ENCODE data around the gene CAMK1D. TPM values are rescaled to one million over a fixed set of nuclear protein-coding genes. Genes with fewer than 3 reads are reported as not detected.
A peak's percentile ranks its signal among the peaks of the same experiment; 100 is the strongest.

CAMK1D gene
- total RNA-seq, 1 experiment from 2014 or later = 6.3 TPM

DNA sequence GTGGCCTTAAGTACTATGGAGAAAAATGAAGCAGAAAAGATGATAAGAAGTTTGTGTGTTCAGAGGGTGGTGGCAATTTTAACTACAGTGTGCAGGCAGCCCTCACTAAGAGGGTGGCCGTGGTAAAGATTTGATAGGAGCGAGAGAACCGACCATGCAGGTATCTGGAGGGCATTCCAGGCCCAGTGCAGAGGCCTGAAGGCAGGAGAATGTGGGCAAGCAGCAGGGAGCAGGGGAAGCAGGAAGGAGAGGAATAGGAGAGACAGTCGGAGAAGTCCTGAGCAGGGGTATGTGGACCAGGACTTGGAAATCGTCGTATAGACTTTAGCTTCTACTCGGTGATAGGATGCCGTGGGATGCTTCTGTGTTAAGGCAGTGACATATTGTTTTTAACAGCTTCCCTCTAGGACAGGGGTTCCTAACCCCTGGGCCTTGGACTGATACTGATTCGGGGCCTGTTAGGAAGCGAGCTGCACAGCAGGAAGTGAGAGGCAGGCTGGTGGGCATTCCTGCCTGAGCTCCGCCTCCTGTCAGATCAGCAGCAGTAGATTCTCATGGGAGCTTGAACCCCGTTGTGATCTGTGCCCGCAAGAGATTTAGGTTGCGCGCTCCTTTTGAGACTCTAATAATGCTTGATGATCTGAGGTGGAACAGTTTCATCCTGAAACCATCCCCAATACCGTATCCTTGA lies 425.0 kb downstream of the CAMK1D start:
- peaks cover 0 to 4% of the 10 kb centered on the region in 2 experiments; a peak in 2 of 5 replicates for H3K9me3 Mint-ChIP-seq
- no peaks in the 10 kb centered on the region for H3K79me2 ChIP-seq (ENCODE audit: insufficient read depth, low read length)
- H3K23ac ChIP-seq (ENCODE audit: insufficient read length, low read depth, low read length) = no peak overlapping the region
- H3K18ac ChIP-seq (ENCODE audit: insufficient read length, low read depth, low read length) = no peak overlapping the region
- no peak overlapping the region for H2BK12ac ChIP-seq (ENCODE audit: insufficient read length, low read depth, low read length)
- H2BK15ac ChIP-seq (ENCODE audit: low read depth, low read length) = no peak overlapping the region
- peaks cover 13% of the 10 kb centered on the region for H3K27me3 Mint-ChIP-seq (ENCODE audit: low read depth)
- H3K27ac ChIP-seq (ENCODE audit: insufficient read length, low read depth, low read length) = no peak overlapping the region
- H3K4me1 ChIP-seq (ENCODE audit: insufficient read depth, low read length) = peaks cover 3% of the 10 kb centered on the region; the same call in 1 of the 2 replicates
- H3K9ac ChIP-seq (ENCODE audit: extremely low read depth, insufficient read length, low read length) = peak overlapping the region; percentile 2
- no peaks in the 10 kb centered on the region for H4K20me1 ChIP-seq (ENCODE audit: control insufficient read depth, insufficient read depth, insufficient read length)
- no peak overlapping the region for H2AK5ac ChIP-seq (ENCODE audit: insufficient read length, low read length)
- peak overlapping the region in 1 of 2 experiments; percentile 47; a peak in 2 of 5 replicates for H3K4me3 Mint-ChIP-seq
- no peak overlapping the region for H3T11ph ChIP-seq (ENCODE audit: low read length)
- H3K4me2 ChIP-seq (ENCODE audit: insufficient read depth, insufficient read length, low read length) = peak overlapping the region; percentile 17
- no peak overlapping the region for H2BK120ac ChIP-seq (ENCODE audit: low read depth, low read length, poor library complexity, severe bottlenecking)
- TF ChIP-seq, protein P1, sequence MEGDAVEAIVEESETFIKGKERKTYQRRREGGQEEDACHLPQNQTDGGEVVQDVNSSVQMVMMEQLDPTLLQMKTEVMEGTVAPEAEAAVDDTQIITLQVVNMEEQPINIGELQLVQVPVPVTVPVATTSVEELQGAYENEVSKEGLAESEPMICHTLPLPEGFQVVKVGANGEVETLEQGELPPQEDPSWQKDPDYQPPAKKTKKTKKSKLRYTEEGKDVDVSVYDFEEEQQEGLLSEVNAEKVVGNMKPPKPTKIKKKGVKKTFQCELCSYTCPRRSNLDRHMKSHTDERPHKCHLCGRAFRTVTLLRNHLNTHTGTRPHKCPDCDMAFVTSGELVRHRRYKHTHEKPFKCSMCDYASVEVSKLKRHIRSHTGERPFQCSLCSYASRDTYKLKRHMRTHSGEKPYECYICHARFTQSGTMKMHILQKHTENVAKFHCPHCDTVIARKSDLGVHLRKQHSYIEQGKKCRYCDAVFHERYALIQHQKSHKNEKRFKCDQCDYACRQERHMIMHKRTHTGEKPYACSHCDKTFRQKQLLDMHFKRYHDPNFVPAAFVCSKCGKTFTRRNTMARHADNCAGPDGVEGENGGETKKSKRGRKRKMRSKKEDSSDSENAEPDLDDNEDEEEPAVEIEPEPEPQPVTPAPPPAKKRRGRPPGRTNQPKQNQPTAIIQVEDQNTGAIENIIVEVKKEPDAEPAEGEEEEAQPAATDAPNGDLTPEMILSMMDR (conservative IDR thresholded peaks at IDR 0.05) = no peak
- peak overlapping the region; percentile 34 to 56 (median 42); a peak in 4 of 7 replicates for H3K27ac Mint-ChIP-seq
- H4K5ac ChIP-seq (ENCODE audit: insufficient read length, low read depth, low read length) = no peak overlapping the region
- no peaks in the 10 kb centered on the region for H3K23me2 ChIP-seq (ENCODE audit: insufficient read length, low read depth, low read length, poor library complexity, severe bottlenecking)
- peak; percentile 68 for DNase-seq
- H3K27me3 ChIP-seq (ENCODE audit: insufficient read depth, low read length) = no peaks in the 10 kb centered on the region
- no peak overlapping the region for H4K91ac ChIP-seq (ENCODE audit: insufficient read length, low read depth, low read length)
- H3K4ac ChIP-seq (ENCODE audit: low read depth, low read length) = no peak overlapping the region
- H2BK20ac ChIP-seq (ENCODE audit: low read depth, low read length, poor library complexity, severe bottlenecking) = no peak overlapping the region
- H4K8ac ChIP-seq (replicated peaks; ENCODE audit: insufficient read length, low read depth, low read length) = no peak overlapping the region
- H3K56ac ChIP-seq (ENCODE audit: insufficient read length, low read depth, low read length) = no peak overlapping the region
- H3K4me1 Mint-ChIP-seq = peaks cover 21 to 31% of the 10 kb centered on the region in 2 experiments
- no peaks in the 10 kb centered on the region for H3K9me3 ChIP-seq (ENCODE audit: control insufficient read depth, low read depth, low read length)
- no peaks in the 10 kb centered on the region for H3K79me1 ChIP-seq (ENCODE audit: insufficient read depth, low read depth, low read length, poor library complexity, severe bottlenecking)
- H3K36me3 Mint-ChIP-seq (ENCODE audit: insufficient read depth in 1 of 3, low read depth in 3 of 3) = peaks cover 0 to 7% (median 7%) of the 10 kb centered on the region in 3 experiments; a peak in 4 of 7 replicates
- H2BK5ac ChIP-seq (ENCODE audit: insufficient read length, low read length) = no peak overlapping the region
- H2AFZ ChIP-seq (ENCODE audit: low read length) = no peak overlapping the region
- no peak overlapping the region for H3K14ac ChIP-seq (ENCODE audit: insufficient read depth, low read length)
- no CpG with 5 or more reads among the region's 16 CpGs for WGBS (ENCODE audit: extremely low coverage, insufficient read length, low lambda C conversion rate)

All from H9 (cell line).